Body of pancreas (tissue), 4 donors: ENCODE measurements around the gene ETS1. TPM values are rescaled to one million over a fixed set of nuclear protein-coding genes. Genes with fewer than 3 reads are reported as not detected.

Source experiments
- ATAC-seq: fragments of 150-250 bp; one replicate; pipeline ENCODE4 v1.9.1; 2016
- DNase-seq, 4 donors: peaks; one replicate each; pipeline ENCODE4 v3.0.0-alpha.2; 2019
- H3K27ac ChIP-seq, 4 donors: fragments of 200-600 bp; sonication (generic); 1 replicate in 3 of 4; 2 replicates in 1 of 4; pipeline versions ENCODE4 v1.5.1 to v1.6.1; 2016 to 2019; ENCODE audit warnings: mild to moderate bottlenecking in 1 of 4, mixed read lengths in 1 of 4, moderate library complexity in 1 of 4
- H3K27me3 ChIP-seq, 2 donors: fragments of 200-600 bp; sonication (generic); one replicate each; pipeline ENCODE4 v1.6.0; 2016; ENCODE audit warnings: mild to moderate bottlenecking in 1 of 2
- H3K36me3 ChIP-seq, 2 donors: fragments of 200-600 bp; sonication (generic); replicated peaks in 1 of 2; 2 replicates each; pipeline ENCODE4 v1.5.1; 2016; ENCODE audit warnings: low read depth in 2 of 2; ENCODE audit not compliant: insufficient read depth in 1 of 2
- H3K4me1 ChIP-seq: fragments of 200-600 bp; sonication (generic); one replicate; pipeline ENCODE4 v1.6.0; 2016
- H3K4me3 ChIP-seq, 2 donors: fragments of 200-600 bp; sonication (generic); 1 replicate in 1 of 2; 2 replicates in 1 of 2; pipeline ENCODE4 v1.5.1; 2016 to 2019
- H3K9me3 ChIP-seq, 3 donors: fragments of 200-600 bp; sonication (generic); 1 replicate in 2 of 3; 2 replicates in 1 of 3; pipeline ENCODE4 v1.5.1; 2016
- POLR2A ChIP-seq, 3 donors: fragments of 450-650 bp; IDR thresholded peaks; one replicate each; pipeline ENCODE4 v1.6.1; 2016; ENCODE audit warnings: antibody characterized with exemption in 3 of 3, mild to moderate bottlenecking in 2 of 3
- WGBS, 2 donors: methylation state at CpG; one replicate each; pipeline ENCODE4 v1.1.5; 2017; 5-methylcytosine and 5-hydroxymethylcytosine counted together
- intact Hi-C: fragments of 100-400 bp; cut with DNase I; formaldehyde crosslinking; loops from one replicate; pipeline ENCODE4 v1.15.1; 2023
- total RNA-seq, 2 donors: library from RNA; depleted of rRNA; stranded (reverse); fragments of >200 nt; gene quantifications; one replicate each; pipeline ENCODE4 v1.1.0, GENCODE V29; 2016
- TF ChIP-seq, protein P1 (sequence below), 7 experiments: fragments of 450-650 bp in 4 of 7; fragments of 200-600 bp in 3 of 7; sonication (generic) in 3 of 7; IDR thresholded peaks; one replicate each; pipeline ENCODE4 v1.5.1; 2016 to 2019; ENCODE audit warnings: antibody characterized with exemption in 7 of 7

The ETS1 gene
- total RNA-seq, 2 donors from 2014 or later = 20.0 to 22.7 TPM

DNA sequence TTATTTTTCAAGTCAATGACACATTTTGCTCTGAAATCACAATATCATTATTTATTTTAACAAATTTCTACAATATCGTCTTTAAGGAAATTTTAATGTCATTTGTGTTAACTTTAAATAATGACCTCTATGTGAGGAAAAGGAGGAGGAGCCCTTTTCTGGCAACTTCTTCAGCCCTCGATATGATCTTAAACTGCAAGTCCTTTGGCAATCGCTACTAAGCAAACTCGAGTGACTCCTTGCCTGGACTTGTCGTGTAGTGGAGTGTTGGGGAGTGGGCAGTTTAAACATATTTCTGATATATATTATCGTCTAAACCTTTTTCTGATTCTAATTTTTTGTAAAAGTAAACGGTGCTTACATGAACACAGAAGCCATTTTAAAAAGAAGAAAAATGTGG, 16.7 kb downstream of the ETS1 start:
- no peak for DNase-seq
- no peak for TF ChIP-seq POLR2A (IDR thresholded peaks at IDR 0.05)
- TF ChIP-seq, protein P1, sequence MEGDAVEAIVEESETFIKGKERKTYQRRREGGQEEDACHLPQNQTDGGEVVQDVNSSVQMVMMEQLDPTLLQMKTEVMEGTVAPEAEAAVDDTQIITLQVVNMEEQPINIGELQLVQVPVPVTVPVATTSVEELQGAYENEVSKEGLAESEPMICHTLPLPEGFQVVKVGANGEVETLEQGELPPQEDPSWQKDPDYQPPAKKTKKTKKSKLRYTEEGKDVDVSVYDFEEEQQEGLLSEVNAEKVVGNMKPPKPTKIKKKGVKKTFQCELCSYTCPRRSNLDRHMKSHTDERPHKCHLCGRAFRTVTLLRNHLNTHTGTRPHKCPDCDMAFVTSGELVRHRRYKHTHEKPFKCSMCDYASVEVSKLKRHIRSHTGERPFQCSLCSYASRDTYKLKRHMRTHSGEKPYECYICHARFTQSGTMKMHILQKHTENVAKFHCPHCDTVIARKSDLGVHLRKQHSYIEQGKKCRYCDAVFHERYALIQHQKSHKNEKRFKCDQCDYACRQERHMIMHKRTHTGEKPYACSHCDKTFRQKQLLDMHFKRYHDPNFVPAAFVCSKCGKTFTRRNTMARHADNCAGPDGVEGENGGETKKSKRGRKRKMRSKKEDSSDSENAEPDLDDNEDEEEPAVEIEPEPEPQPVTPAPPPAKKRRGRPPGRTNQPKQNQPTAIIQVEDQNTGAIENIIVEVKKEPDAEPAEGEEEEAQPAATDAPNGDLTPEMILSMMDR (IDR thresholded peaks at IDR 0.05) = no peak
- H3K27me3 ChIP-seq = no peaks in the 10 kb centered on the region
- no peaks in the 10 kb centered on the region for H3K9me3 ChIP-seq
- H3K36me3 ChIP-seq = no peaks in the 10 kb centered on the region
- H3K4me3 ChIP-seq = no peak overlapping the region
- no peak for ATAC-seq
- intact Hi-C loops = no loop called here
- WGBS, 2 donors = 25 to 34% methylated on average over 7 of the region's 7 CpGs
- H3K4me1 ChIP-seq = peaks cover 16% of the 10 kb centered on the region
- H3K27ac ChIP-seq = no peak overlapping the region

DNA sequence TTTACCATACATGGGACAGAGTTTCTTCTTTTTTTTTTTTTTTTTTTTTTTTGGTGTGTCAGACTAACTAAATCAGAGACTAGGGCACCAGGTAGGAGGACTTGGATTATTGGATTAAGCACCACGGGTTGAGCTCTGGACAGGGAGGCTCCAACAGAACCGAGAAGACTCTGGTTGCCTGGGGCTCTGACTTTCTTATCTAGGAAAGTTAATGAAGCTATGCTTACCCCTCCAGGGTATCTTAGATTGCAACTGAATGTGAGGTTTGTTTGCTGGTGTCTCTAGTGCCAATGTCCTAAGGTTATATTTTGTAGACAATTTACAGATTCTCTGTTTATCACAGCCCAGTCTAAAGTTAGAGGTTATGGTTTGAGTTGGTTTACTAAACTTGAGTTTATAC, 18.1 kb downstream of the ETS1 start:
- H3K9me3 ChIP-seq = no peaks in the 10 kb centered on the region
- H3K27ac ChIP-seq = no peak overlapping the region
- intact Hi-C loops = no loop called here
- DNase-seq = no peak
- TF ChIP-seq, protein P1 (IDR thresholded peaks at IDR 0.05) = no peak
- no peak for TF ChIP-seq POLR2A (IDR thresholded peaks at IDR 0.05)
- no peaks in the 10 kb centered on the region for H3K27me3 ChIP-seq
- 44 to 53% methylated on average over 2 of the region's 2 CpGs for WGBS, 2 donors
- H3K36me3 ChIP-seq = no peaks in the 10 kb centered on the region
- peaks cover 13% of the 10 kb centered on the region for H3K4me1 ChIP-seq
- no peak overlapping the region for H3K4me3 ChIP-seq
- no peak for ATAC-seq

DNA sequence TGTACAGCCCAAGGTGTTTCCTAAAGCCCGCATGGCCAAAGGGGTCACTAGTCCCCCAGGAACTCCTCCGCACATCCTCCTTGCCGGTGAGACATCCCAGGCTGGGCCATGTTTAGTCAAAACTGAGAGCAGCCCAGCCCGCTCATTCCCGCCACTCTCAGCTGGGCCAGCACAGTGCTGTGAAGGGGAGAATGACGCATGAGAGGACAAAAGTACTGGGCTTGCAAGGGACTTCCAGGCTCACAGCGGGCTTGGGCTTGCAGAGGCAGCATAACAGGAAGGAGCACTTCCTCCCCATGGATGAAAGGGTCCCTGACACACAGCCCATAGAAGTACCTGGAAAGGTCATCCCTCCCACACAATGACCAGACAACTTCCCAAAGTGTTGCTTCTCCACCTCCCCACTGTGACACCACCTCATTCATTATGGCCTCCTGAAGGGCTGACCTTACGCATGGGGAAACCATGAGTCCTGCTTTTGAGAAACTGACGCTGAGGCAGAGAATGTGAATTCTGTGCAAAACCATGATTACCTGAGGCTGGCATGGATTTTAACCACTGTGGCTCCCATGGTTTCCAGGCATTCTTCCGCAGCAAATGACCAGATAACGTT, 19.1 kb downstream of the ETS1 start:
- 84 to 89% methylated on average over 10 to 11 of the region's 11 CpGs for WGBS, 2 donors
- no peaks in the 10 kb centered on the region for H3K36me3 ChIP-seq
- peak; percentile 25 for ATAC-seq
- no peak overlapping the region for H3K27ac ChIP-seq
- no peak for TF ChIP-seq POLR2A (IDR thresholded peaks at IDR 0.05)
- TF ChIP-seq, protein P1 (IDR thresholded peaks at IDR 0.05) = no peak
- H3K27me3 ChIP-seq = no peaks in the 10 kb centered on the region
- DNase-seq = no peak
- no peaks in the 10 kb centered on the region for H3K9me3 ChIP-seq
- no peak overlapping the region for H3K4me3 ChIP-seq
- intact Hi-C loops = no loop called here
- H3K4me1 ChIP-seq = peaks cover 13% of the 10 kb centered on the region

DNA sequence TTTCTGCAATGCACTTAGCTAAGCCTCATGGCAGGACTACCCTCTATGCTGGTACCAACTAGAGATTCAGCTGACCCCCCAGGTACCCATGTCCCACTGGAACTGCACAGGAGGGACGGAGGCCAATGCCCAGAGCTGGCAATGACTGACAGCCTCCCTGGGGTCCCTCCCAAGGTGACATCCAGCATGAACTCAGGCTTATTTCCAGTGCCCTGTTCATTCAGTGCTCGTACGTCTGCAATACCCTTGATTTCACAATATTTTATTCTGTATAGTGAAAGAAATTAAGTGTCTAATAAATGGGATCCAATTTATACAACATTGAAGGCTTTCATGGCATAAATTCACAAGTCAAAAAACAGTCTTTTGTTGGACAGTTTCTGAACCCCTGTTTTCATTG, 20.2 kb downstream of the ETS1 start:
- peaks cover 13% of the 10 kb centered on the region for H3K4me1 ChIP-seq
- no peaks in the 10 kb centered on the region for H3K27me3 ChIP-seq
- intact Hi-C loops = no loop called here
- H3K9me3 ChIP-seq = no peaks in the 10 kb centered on the region
- H3K4me3 ChIP-seq = no peak overlapping the region
- 82% methylated on average over 3 of the region's 3 CpGs for WGBS, 2 donors
- TF ChIP-seq, protein P1 (IDR thresholded peaks at IDR 0.05) = no peak
- TF ChIP-seq POLR2A (IDR thresholded peaks at IDR 0.05) = no peak
- ATAC-seq = no peak
- no peaks in the 10 kb centered on the region for H3K36me3 ChIP-seq
- H3K27ac ChIP-seq = no peak overlapping the region
- no peak for DNase-seq

DNA sequence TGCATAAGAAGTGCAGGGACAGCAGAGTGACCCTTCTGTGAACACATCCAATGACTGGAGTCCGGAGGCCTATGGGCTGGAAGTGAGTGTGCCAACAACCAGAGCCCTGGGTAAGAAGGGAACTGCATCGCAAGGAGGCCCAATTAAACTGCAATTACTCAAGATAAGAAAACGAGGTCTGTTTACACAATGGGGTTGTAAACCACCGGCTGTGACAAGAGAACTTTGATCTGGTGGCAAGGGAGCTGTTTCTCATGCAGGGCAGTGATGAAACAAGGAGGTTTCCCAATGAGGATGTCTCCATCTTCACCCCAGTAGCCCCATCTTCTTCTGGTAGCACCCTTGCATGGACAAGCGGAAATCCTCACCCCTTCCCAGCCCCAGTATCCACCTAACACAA, 21.5 kb downstream of the ETS1 start:
- no peaks in the 10 kb centered on the region for H3K36me3 ChIP-seq
- H3K4me3 ChIP-seq = no peak overlapping the region
- peak; percentile 63 for ATAC-seq
- no peaks in the 10 kb centered on the region for H3K27me3 ChIP-seq
- H3K4me1 ChIP-seq = peaks cover 12% of the 10 kb centered on the region
- WGBS, 2 donors = 17 to 22% methylated on average over 5 of the region's 5 CpGs
- TF ChIP-seq, protein P1 (IDR thresholded peaks at IDR 0.05) = peak in 2 of 7 experiments; percentile 4 to 16
- no peak for TF ChIP-seq POLR2A (IDR thresholded peaks at IDR 0.05)
- no peaks in the 10 kb centered on the region for H3K9me3 ChIP-seq
- intact Hi-C loops = no loop called here
- no peak overlapping the region for H3K27ac ChIP-seq
- DNase-seq = peak in 3 of 4 donors; percentile 20 to 33 (median 28)
